K562 (cell line): Measurements from ENCODE around the gene TBC1D17. TPM values are rescaled to one million over a fixed set of nuclear protein-coding genes. Genes with fewer than 3 reads are reported as not detected.

ENCODE experiments used
- BRF1 ChIP-seq: IDR thresholded peaks from 3 replicates; pipeline ENCODE4 v1.6.1; 2011; ENCODE audit warnings: borderline replicate concordance, mild to moderate bottlenecking; ENCODE audit not compliant: insufficient read length; ENCODE audit errors: extremely low read depth
- COPS2 ChIP-seq: fragments of 450-650 bp; conservative IDR thresholded peaks from 2 replicates; pipeline ENCODE4 v1.6.1; 2016; ENCODE audit warnings: mild to moderate bottlenecking, moderate library complexity
- CREB1 ChIP-seq, 2 experiments: sonication (generic) in 1 of 2; formaldehyde crosslinking in 1 of 2; IDR thresholded peaks; 2 replicates each; pipeline versions ENCODE4 v1.6.1 to v1.8.0; 2012 to 2022; ENCODE audit warnings: inconsistent platforms in 1 of 2, mild to moderate bottlenecking in 1 of 2, missing genetic modification reagents in 1 of 2, moderate library complexity in 1 of 2
- ESRRA ChIP-seq: fragments of 450-650 bp; IDR thresholded peaks from 2 replicates; pipeline ENCODE4 v1.6.1; 2014; ENCODE audit warnings: low read depth, mild to moderate bottlenecking, moderate library complexity, borderline replicate concordance
- ETV1 ChIP-seq: fragments of 450-650 bp; conservative IDR thresholded peaks from 2 replicates; pipeline ENCODE4 v1.6.1; 2016; ENCODE audit warnings: missing genetic modification characterization, control low read depth, low read depth, missing compliant biosample characterization
- MAFF ChIP-seq: IDR thresholded peaks from 2 replicates; pipeline ENCODE4 v1.6.1; 2012; ENCODE audit warnings: low read length, improper control_type of control experiment
- NR1H2 ChIP-seq: sonication (generic); formaldehyde crosslinking; IDR thresholded peaks from 2 replicates; pipeline ENCODE4 v1.4.0; 2020; ENCODE audit warnings: mild to moderate bottlenecking, missing genetic modification reagents
- STAT5A ChIP-seq: IDR thresholded peaks from 2 replicates; pipeline ENCODE4 v1.6.1; 2012; ENCODE audit warnings: low read length, inconsistent platforms, borderline replicate concordance
- ZBED1 ChIP-seq: IDR thresholded peaks from 2 replicates; pipeline ENCODE4 v1.6.1; 2014
- ZFX ChIP-seq: sonication (generic); formaldehyde crosslinking; IDR thresholded peaks from 2 replicates; pipeline ENCODE4 v1.8.0; 2022; ENCODE audit warnings: mild to moderate bottlenecking, missing genetic modification reagents, moderate library complexity
- polyA plus RNA-seq, 8 experiments: library from polyadenylated mRNA; depleted of rRNA in 4 of 8; stranded (reverse) in 5 of 8; unstranded in 3 of 8; fragments of >200 nt; fragmentation: Nextera tagmentation in 2 of 8; fragmentation: Illumina TruSeq in 1 of 8; extraction: Ambion mirVana in 2 of 8; extraction: Trizol in 1 of 8; gene quantifications; 2 replicates each; pipeline versions ENCODE4 v1.2.1 to v1.2.3, GENCODE V29; 2011 to 2014; ENCODE audit warnings: inconsistent platforms in 1 of 8, missing spikeins in 1 of 8
- total RNA-seq, 7 experiments: library from RNA; depleted of rRNA in 6 of 7; stranded (reverse); fragments of >200 nt in 6 of 7; fragmentation: Illumina TruSeq in 2 of 7; extraction: Trizol in 2 of 7; gene quantifications; 2 replicates each; pipeline versions ENCODE4 v1.2.1 to v1.2.3, GENCODE V29; 2011 to 2021; ENCODE audit warnings: low replicate concordance in 1 of 7
- TF ChIP-seq, protein P1 (sequence below): fragments of 250-450 bp; sonication (Bioruptor Pico); IDR thresholded peaks from 2 replicates; pipeline ENCODE4 v1.8.0; 2022; ENCODE audit warnings: inconsistent platforms, mild to moderate bottlenecking, moderate library complexity, borderline replicate concordance
- TF ChIP-seq, protein P2 (sequence below), 2 experiments: fragments of 450-650 bp in 1 of 2; sonication (generic) in 1 of 2; formaldehyde crosslinking in 1 of 2; IDR thresholded peaks in 1 of 2; conservative IDR thresholded peaks in 1 of 2; 2 replicates each; pipeline versions ENCODE4 v1.6.1 to v1.8.1; 2016 to 2023; ENCODE audit warnings: mild to moderate bottlenecking in 2 of 2, moderate library complexity in 2 of 2, inconsistent platforms in 1 of 2, missing genetic modification reagents in 1 of 2
- TF ChIP-seq, protein P3 (sequence below), 2 experiments: fragments of 450-650 bp; IDR thresholded peaks; 2 replicates each; pipeline ENCODE4 v1.6.1; 2016
- TF ChIP-seq, protein P4 (sequence below): fragments of 250-450 bp; sonication (Bioruptor Pico); IDR thresholded peaks from 2 replicates; pipeline ENCODE4 v1.8.0; 2021; ENCODE audit warnings: borderline replicate concordance, mild to moderate bottlenecking, moderate library complexity; ENCODE audit not compliant: poor library complexity, severe bottlenecking
- TF ChIP-seq, protein P5 (sequence below): fragments of 250-450 bp; sonication (Bioruptor Pico); IDR thresholded peaks from 2 replicates; pipeline ENCODE4 v1.5.0; 2020; ENCODE audit warnings: mild to moderate bottlenecking, borderline replicate concordance
- TF ChIP-seq, protein P6 (sequence below): fragments of 200-800 bp; sonication (Bioruptor generic); IDR thresholded peaks from 2 replicates; pipeline ENCODE4 v1.6.1; 2017; ENCODE audit warnings: missing genetic modification characterization, missing compliant biosample characterization
- TF ChIP-seq, protein P7 (sequence below): sonication (generic); formaldehyde crosslinking; IDR thresholded peaks from 2 replicates; pipeline ENCODE4 v1.9.0; 2022; ENCODE audit warnings: mild to moderate bottlenecking, missing genetic modification reagents

Gene TBC1D17
- total and polyA plus RNA-seq, 9 of the 15 experiments (the other 6 are each of a cell fraction or from before 2014, with no cell fraction given) = 0.42 to 16.0 (median 3.8) TPM

DNA sequence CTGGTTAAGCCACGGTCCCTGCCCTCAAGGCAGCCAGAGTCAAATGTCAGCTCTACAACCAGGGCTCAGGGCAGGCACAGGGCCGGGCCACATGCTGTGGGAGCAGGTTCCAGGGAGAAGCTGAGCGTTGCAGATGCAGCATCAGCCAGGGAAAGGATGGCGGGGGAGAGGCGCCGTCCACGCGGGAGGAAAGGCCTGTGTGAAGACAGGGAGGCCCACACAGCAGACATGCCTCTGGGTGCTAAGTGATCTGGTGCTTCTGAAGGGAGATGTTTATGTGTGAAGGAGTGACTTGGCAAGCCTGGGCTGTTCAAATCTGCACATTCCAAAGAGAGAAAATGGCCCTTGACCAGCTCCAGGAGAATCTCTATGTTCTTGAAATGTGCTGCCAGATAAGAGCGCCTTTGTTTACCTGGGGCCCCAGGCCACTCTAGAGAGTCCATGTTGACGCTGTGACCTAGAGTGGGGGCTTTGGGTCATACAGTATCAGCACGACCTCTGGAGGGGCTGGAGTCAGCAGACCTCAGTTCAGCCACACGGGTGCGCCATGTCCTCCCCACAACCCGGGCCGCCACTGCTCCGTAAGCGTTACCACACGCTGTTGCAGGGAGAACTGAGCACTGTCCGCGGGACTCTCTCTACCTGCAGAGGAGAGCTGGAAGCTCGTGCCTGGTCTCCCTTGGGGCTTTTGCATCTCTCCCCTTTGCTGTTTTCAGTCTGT lies 35.6 kb downstream of the TBC1D17 start (continued):
- TF ChIP-seq COPS2 = no peak
- 0 out of 2 replicates have a peak, but pooled peaks have one; percentile 19 for TF ChIP-seq ESRRA
- no peak for TF ChIP-seq ETV1
- TF ChIP-seq, protein P1, sequence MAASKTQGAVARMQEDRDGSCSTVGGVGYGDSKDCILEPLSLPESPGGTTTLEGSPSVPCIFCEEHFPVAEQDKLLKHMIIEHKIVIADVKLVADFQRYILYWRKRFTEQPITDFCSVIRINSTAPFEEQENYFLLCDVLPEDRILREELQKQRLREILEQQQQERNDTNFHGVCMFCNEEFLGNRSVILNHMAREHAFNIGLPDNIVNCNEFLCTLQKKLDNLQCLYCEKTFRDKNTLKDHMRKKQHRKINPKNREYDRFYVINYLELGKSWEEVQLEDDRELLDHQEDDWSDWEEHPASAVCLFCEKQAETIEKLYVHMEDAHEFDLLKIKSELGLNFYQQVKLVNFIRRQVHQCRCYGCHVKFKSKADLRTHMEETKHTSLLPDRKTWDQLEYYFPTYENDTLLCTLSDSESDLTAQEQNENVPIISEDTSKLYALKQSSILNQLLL (CRISPR knock-in tag) = no peak
- no peak for TF ChIP-seq ZBED1
- TF ChIP-seq BRF1 = no peak
- no peak for TF ChIP-seq STAT5A
- TF ChIP-seq, protein P2, sequence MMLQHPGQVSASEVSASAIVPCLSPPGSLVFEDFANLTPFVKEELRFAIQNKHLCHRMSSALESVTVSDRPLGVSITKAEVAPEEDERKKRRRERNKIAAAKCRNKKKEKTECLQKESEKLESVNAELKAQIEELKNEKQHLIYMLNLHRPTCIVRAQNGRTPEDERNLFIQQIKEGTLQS (IDR thresholded peaks at IDR 0.05) = peak; percentile 16; the same call in 1 of the 2 replicates
- TF ChIP-seq, protein P2 (CRISPR knock-in tag; conservative IDR thresholded peaks at IDR 0.05) = no peak
- TF ChIP-seq, protein P3, sequence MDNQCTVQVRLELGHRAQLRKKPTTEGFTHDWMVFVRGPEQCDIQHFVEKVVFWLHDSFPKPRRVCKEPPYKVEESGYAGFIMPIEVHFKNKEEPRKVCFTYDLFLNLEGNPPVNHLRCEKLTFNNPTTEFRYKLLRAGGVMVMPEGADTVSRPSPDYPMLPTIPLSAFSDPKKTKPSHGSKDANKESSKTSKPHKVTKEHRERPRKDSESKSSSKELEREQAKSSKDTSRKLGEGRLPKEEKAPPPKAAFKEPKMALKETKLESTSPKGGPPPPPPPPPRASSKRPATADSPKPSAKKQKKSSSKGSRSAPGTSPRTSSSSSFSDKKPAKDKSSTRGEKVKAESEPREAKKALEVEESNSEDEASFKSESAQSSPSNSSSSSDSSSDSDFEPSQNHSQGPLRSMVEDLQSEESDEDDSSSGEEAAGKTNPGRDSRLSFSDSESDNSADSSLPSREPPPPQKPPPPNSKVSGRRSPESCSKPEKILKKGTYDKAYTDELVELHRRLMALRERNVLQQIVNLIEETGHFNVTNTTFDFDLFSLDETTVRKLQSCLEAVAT (IDR thresholded peaks at IDR 0.05) = peak in 1 of 2 experiments; percentile 41; a peak in 1 of 4 replicates
- TF ChIP-seq NR1H2 = no peak
- no peak for TF ChIP-seq MAFF
- TF ChIP-seq, protein P4, sequence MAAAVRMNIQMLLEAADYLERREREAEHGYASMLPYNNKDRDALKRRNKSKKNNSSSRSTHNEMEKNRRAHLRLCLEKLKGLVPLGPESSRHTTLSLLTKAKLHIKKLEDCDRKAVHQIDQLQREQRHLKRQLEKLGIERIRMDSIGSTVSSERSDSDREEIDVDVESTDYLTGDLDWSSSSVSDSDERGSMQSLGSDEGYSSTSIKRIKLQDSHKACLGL (CRISPR knock-in tag) = no peak
- TF ChIP-seq, protein P5, sequence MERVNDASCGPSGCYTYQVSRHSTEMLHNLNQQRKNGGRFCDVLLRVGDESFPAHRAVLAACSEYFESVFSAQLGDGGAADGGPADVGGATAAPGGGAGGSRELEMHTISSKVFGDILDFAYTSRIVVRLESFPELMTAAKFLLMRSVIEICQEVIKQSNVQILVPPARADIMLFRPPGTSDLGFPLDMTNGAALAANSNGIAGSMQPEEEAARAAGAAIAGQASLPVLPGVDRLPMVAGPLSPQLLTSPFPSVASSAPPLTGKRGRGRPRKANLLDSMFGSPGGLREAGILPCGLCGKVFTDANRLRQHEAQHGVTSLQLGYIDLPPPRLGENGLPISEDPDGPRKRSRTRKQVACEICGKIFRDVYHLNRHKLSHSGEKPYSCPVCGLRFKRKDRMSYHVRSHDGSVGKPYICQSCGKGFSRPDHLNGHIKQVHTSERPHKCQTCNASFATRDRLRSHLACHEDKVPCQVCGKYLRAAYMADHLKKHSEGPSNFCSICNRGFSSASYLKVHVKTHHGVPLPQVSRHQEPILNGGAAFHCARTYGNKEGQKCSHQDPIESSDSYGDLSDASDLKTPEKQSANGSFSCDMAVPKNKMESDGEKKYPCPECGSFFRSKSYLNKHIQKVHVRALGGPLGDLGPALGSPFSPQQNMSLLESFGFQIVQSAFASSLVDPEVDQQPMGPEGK (CRISPR knock-in tag) = no peak
- TF ChIP-seq ZFX (CRISPR knock-in tag) = peak; percentile 26; the same call in 1 of the 2 replicates
- TF ChIP-seq, protein P6, sequence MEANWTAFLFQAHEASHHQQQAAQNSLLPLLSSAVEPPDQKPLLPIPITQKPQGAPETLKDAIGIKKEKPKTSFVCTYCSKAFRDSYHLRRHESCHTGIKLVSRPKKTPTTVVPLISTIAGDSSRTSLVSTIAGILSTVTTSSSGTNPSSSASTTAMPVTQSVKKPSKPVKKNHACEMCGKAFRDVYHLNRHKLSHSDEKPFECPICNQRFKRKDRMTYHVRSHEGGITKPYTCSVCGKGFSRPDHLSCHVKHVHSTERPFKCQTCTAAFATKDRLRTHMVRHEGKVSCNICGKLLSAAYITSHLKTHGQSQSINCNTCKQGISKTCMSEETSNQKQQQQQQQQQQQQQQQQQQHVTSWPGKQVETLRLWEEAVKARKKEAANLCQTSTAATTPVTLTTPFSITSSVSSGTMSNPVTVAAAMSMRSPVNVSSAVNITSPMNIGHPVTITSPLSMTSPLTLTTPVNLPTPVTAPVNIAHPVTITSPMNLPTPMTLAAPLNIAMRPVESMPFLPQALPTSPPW (CRISPR knock-in tag) = no peak
- TF ChIP-seq CREB1 (IDR thresholded peaks at IDR 0.05) = no peak
- TF ChIP-seq CREB1 (CRISPR knock-in tag; IDR thresholded peaks at IDR 0.05) = no peak
- TF ChIP-seq, protein P7, sequence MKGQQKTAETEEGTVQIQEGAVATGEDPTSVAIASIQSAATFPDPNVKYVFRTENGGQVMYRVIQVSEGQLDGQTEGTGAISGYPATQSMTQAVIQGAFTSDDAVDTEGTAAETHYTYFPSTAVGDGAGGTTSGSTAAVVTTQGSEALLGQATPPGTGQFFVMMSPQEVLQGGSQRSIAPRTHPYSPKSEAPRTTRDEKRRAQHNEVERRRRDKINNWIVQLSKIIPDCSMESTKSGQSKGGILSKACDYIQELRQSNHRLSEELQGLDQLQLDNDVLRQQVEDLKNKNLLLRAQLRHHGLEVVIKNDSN (CRISPR knock-in tag) = no peak
